Erythroblast (primary cell): ENCODE measurements around the gene SYNRG.

ENCODE experiments used
- GATA1 ChIP-seq: IDR thresholded peaks from 2 replicates; pipeline ENCODE4 v1.6.1; 2011; ENCODE audit warnings: low read depth, mild to moderate bottlenecking, control low read depth, low read length, moderate library complexity
- POLR2A ChIP-seq: IDR thresholded peaks from 2 replicates; pipeline ENCODE4 v1.6.1; 2011; ENCODE audit warnings: mild to moderate bottlenecking, low read length

DNA sequence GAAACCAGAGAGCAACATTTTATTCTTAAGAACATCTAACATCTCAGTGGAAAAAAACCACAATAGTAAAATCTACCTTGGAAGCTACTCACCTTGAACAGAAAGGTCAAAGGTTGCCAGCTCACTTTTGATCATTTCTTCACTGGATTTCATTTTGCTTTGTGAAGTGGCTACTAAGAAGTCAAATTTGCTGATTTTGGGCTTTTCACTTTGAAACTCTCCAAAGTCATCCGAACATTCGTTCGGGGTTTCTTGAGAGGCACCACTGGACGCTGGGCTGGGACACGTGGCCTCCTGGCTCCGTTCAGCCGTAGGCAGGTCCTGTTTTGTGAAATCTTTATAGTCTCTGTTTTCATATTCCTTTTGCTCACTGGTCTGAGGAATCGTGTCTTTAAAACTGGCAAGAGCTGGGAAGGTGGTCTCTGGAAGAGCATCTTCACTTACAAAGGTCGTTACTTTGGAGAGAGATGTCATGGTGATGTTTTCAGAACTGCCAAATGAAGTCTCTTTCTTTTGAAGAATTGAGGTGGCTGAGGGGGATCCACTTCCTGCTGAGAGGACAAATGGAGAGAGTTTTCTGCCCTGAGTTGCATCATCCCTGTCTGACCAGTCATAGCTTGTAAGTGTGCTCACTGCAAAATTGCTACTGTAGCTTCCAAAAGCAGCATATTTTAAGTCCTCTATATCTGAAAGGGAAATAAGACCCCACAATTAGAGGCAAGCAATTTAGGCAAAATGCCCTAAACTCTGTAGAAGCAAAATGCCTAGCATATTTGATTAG lies 67.1 kb downstream of the SYNRG start:
- TF ChIP-seq POLR2A: no peak
- TF ChIP-seq GATA1: no peak
